Measurements from ENCODE around the gene CENPO.
A peak's percentile ranks its signal among the peaks of the same experiment; 100 is the strongest.
"Not testable (repeated sequence)": the region's sequence is repeated elsewhere in the genome, so short reads cannot be mapped to it uniquely, and the experiment has no call there.

The CENPO gene

GRCh38 chr2:24771764-24772586 is 21.2 kb upstream of the CENPO start:
- Mint-ChIP-seq H3K4me1 (no peaks in the 10 kb centered on the region), H3K27ac (no peak overlapping the region), H3K9me3 (no peaks in the 10 kb centered on the region), H3K27me3 (no peaks in the 10 kb centered on the region), H3K4me3 (no peak overlapping the region)
- ATAC-seq, result no peak
- no peak for DNase-seq

GRCh38 chr2:24774373-24774772 is 18.9 kb upstream of the CENPO start:
- Mint-ChIP-seq H3K27me3 (no peaks in the 10 kb centered on the region), H3K4me1 (no peaks in the 10 kb centered on the region), H3K27ac (no peak overlapping the region), H3K9me3 (no peaks in the 10 kb centered on the region), H3K4me3 (no peak overlapping the region)
- no peak for ATAC-seq
- no peak for DNase-seq

GRCh38 chr2:24779116-24779515 is 14.1 kb upstream of the CENPO start:
- ATAC-seq, result no peak
- Mint-ChIP-seq H3K27me3 (peaks cover 8% of the 10 kb centered on the region), H3K27ac (no peak overlapping the region), H3K4me3 (no peak overlapping the region), H3K9me3 (peaks cover 0 to 6% of the 10 kb centered on the region in 2 donors), H3K4me1 (no peaks in the 10 kb centered on the region)
- no peak for DNase-seq

GRCh38 chr2:24783641-24784040 is 9.6 kb upstream of the CENPO start:
- DNase-seq (no peak), ATAC-seq (no peak)
- Mint-ChIP-seq H3K4me3 (no peak overlapping the region), H3K27ac (no peak overlapping the region), H3K4me1 (no peaks in the 10 kb centered on the region), H3K27me3 (peaks cover 8% of the 10 kb centered on the region), H3K9me3 (peaks cover 0 to 6% of the 10 kb centered on the region in 2 donors)

GRCh38 chr2:24785671-24786321 is 7.4 kb upstream of the CENPO start:
- H3K4me3 Mint-ChIP-seq, result no peak overlapping the region
- DNase-seq (no peak), ATAC-seq (no peak)
- peaks cover 0 to 3% of the 10 kb centered on the region in 2 donors for H3K9me3 Mint-ChIP-seq
- no peaks in the 10 kb centered on the region for H3K4me1 Mint-ChIP-seq
- no peak overlapping the region for H3K27ac Mint-ChIP-seq
- peaks cover 5% of the 10 kb centered on the region for H3K27me3 Mint-ChIP-seq

GRCh38 chr2:24787532-24787931 is 5.7 kb upstream of the CENPO start:
- DNase-seq (no peak), ATAC-seq (no peak)
- no peaks in the 10 kb centered on the region for H3K9me3 Mint-ChIP-seq
- H3K4me1 Mint-ChIP-seq, result peaks cover 16% of the 10 kb centered on the region
- no peak overlapping the region for H3K27ac Mint-ChIP-seq
- H3K4me3 Mint-ChIP-seq, result no peak overlapping the region
- H3K27me3 Mint-ChIP-seq, result no peaks in the 10 kb centered on the region

GRCh38 chr2:24788816-24789215 is 4.4 kb upstream of the CENPO start:
- DNase-seq (no peak), ATAC-seq (no peak)
- no peak overlapping the region for H3K4me3 Mint-ChIP-seq
- no peaks in the 10 kb centered on the region for H3K9me3 Mint-ChIP-seq
- peaks cover 17% of the 10 kb centered on the region for H3K4me1 Mint-ChIP-seq
- no peak overlapping the region for H3K27ac Mint-ChIP-seq
- no peaks in the 10 kb centered on the region for H3K27me3 Mint-ChIP-seq

- DNase-seq, result no peak
- H3K27me3 Mint-ChIP-seq, result no peaks in the 10 kb centered on the region
- no peak for ATAC-seq
- H3K4me1 Mint-ChIP-seq, result peaks cover 33% of the 10 kb centered on the region
- no peak overlapping the region for H3K27ac Mint-ChIP-seq
- no peaks in the 10 kb centered on the region for H3K9me3 Mint-ChIP-seq
- peak overlapping the region in 1 of 2 donors; percentile 15 for H3K4me3 Mint-ChIP-seq
Measured at GRCh38 chr2:24791452-24791851, 1.8 kb upstream of the CENPO start.

- peaks cover 44% of the 10 kb centered on the region for H3K4me1 Mint-ChIP-seq
- H3K27me3 Mint-ChIP-seq, result no peaks in the 10 kb centered on the region
- DNase-seq (no peak), ATAC-seq (no peak)
- H3K27ac Mint-ChIP-seq, result peak overlapping the region; percentile 100
- peak overlapping the region; percentile 97 to 98 for H3K4me3 Mint-ChIP-seq
- no peaks in the 10 kb centered on the region for H3K9me3 Mint-ChIP-seq
Measured at GRCh38 chr2:24792542-24792873, 717 bp upstream of the CENPO start.

- peaks cover 48% of the 10 kb centered on the region for H3K4me1 Mint-ChIP-seq
- no peak for ATAC-seq
- peak in 1 of 2 donors; percentile 3 for DNase-seq
- no peaks in the 10 kb centered on the region for H3K27me3 Mint-ChIP-seq
- H3K27ac Mint-ChIP-seq, result peak overlapping the region; percentile 100
- peak overlapping the region; percentile 97 to 98 for H3K4me3 Mint-ChIP-seq
- H3K9me3 Mint-ChIP-seq, result no peaks in the 10 kb centered on the region
Measured at GRCh38 chr2:24793761-24794435, 673 bp downstream of the CENPO start.

- DNase-seq (no peak), ATAC-seq (no peak)
- Mint-ChIP-seq H3K4me1 (peaks cover 32% of the 10 kb centered on the region), H3K27me3 (no peaks in the 10 kb centered on the region), H3K9me3 (no peaks in the 10 kb centered on the region), H3K27ac (no peak overlapping the region), H3K4me3 (no peak overlapping the region)
Measured at GRCh38 chr2:24797644-24798043, 4.4 kb downstream of the CENPO start.

GRCh38 chr2:24800487-24800886 is 7.3 kb downstream of the CENPO start:
- not testable (repeated sequence) for H3K9me3 Mint-ChIP-seq, DNase-seq, ATAC-seq, H3K27ac Mint-ChIP-seq, H3K27me3 Mint-ChIP-seq, H3K4me3 Mint-ChIP-seq
- H3K4me1 Mint-ChIP-seq, result peaks cover 23% of the 10 kb centered on the region

- not testable (repeated sequence) for ATAC-seq, DNase-seq, H3K9me3 Mint-ChIP-seq, H3K27ac Mint-ChIP-seq, H3K27me3 Mint-ChIP-seq, H3K4me3 Mint-ChIP-seq
- peaks cover 15% of the 10 kb centered on the region for H3K4me1 Mint-ChIP-seq
Measured at GRCh38 chr2:24805811-24806660, 12.8 kb downstream of the CENPO start.

GRCh38 chr2:24806661-24807036 is 13.4 kb downstream of the CENPO start:
- Mint-ChIP-seq H3K4me3 (no peak overlapping the region), H3K4me1 (peaks cover 15% of the 10 kb centered on the region), H3K27ac (peak overlapping the region in 1 of 2 donors; percentile 8), H3K27me3 (no peaks in the 10 kb centered on the region), H3K9me3 (peaks cover 0 to 6% of the 10 kb centered on the region in 2 donors)
- DNase-seq (no peak), ATAC-seq (no peak)

GRCh38 chr2:24809316-24810007 is 16.2 kb downstream of the CENPO start:
- DNase-seq (no peak), ATAC-seq (no peak)
- Mint-ChIP-seq H3K4me1 (peaks cover 8% of the 10 kb centered on the region), H3K4me3 (no peak overlapping the region), H3K27me3 (no peaks in the 10 kb centered on the region), H3K9me3 (peaks cover 0 to 6% of the 10 kb centered on the region in 2 donors), H3K27ac (peak overlapping the region in 1 of 2 donors; percentile 46)

Measured in stimulated activated naive CD8-positive, alpha-beta T cell treated with anti-CD3 and anti-CD28 coated beads, Interleukin-15, amount 100 ng/mL, for 72 hours (primary cell).